Measurements from ENCODE around the gene RPS29. TPM values are rescaled to one million over a fixed set of nuclear protein-coding genes. Genes with fewer than 3 reads are reported as not detected.

The RPS29 gene
- total and polyA plus RNA-seq, 2 donors from 2014 or later: 1,054 to 2,862 TPM

DNA sequence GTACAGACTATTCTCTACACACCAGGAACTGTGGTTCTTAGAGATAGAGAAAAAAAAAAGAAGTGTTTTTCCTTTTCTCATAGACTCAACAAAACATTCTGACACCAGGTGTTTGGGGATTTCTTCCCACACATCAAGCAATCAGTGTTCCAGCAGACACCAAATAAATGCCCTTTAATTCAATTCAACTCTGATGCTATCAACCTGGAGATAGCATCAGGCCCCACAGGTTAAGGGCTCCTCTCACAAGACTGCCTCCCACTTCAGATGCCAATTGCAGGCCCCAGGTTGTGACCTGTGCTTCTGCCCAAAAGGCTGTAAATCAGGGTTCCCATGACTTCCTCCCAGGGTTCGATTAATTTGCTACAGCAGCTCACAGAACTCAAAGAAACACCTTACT is 36.7 kb downstream of the RPS29 start:
- no peaks in the 10 kb centered on the region for H3K27me3 ChIP-seq (ENCODE audit: control insufficient read depth, insufficient read depth, low read length)
- TF ChIP-seq, protein P1, sequence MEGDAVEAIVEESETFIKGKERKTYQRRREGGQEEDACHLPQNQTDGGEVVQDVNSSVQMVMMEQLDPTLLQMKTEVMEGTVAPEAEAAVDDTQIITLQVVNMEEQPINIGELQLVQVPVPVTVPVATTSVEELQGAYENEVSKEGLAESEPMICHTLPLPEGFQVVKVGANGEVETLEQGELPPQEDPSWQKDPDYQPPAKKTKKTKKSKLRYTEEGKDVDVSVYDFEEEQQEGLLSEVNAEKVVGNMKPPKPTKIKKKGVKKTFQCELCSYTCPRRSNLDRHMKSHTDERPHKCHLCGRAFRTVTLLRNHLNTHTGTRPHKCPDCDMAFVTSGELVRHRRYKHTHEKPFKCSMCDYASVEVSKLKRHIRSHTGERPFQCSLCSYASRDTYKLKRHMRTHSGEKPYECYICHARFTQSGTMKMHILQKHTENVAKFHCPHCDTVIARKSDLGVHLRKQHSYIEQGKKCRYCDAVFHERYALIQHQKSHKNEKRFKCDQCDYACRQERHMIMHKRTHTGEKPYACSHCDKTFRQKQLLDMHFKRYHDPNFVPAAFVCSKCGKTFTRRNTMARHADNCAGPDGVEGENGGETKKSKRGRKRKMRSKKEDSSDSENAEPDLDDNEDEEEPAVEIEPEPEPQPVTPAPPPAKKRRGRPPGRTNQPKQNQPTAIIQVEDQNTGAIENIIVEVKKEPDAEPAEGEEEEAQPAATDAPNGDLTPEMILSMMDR (IDR thresholded peaks at IDR 0.05; ENCODE audit: borderline replicate concordance, extremely low read depth, insufficient read depth): no peak
- FAIRE-seq: no peak

DNA sequence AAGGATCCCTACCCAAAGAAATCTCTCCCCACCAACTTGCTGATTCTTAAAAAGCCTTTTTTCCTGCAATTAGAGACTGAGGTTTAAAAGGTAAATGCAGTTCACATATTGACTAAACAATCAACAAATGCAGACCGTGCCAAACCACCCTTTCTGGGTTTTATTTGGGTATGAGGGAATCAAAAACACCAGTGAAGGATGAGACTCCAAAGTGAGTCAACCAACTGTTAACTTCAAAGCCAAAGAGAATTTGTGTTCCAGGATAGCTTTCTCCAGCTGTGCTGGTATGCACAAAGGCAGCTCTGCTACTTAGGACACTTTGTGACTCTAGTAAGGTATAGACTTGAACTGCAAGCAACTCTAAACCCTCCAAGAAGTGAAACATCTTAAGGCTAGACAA is 39.4 kb downstream of the RPS29 start:
- Histone ChIP-seq H3K4me3 (ENCODE audit: low read length in 3 of 3) (peak overlapping the region in 1 of 3 donors; percentile 8), H3K36me3 (ENCODE audit: control insufficient read depth in 2 of 3, insufficient read depth in 3 of 3, low read length in 3 of 3) (no peaks in the 10 kb centered on the region), H3K9me3 (ENCODE audit: control insufficient read depth in 2 of 3, insufficient read depth in 1 of 3, low read length in 3 of 3) (no peaks in the 10 kb centered on the region), H3K9ac (ENCODE audit: low read length in 3 of 3) (no peak overlapping the region), H3K4me1 (ENCODE audit: control insufficient read depth in 2 of 3, insufficient read depth in 2 of 3, low read depth in 1 of 3, low read length in 3 of 3) (peaks cover 0 to 16% (median 7%) of the 10 kb centered on the region in 3 donors), H3K27ac (ENCODE audit: low read depth in 2 of 2, low read length in 2 of 2) (no peak overlapping the region), H3K27me3 (ENCODE audit: control insufficient read depth, insufficient read depth, low read length) (no peaks in the 10 kb centered on the region)
- FAIRE-seq: no peak
- TF ChIP-seq, protein P1 (IDR thresholded peaks at IDR 0.05; ENCODE audit: borderline replicate concordance, extremely low read depth, insufficient read depth): no peak
- no peak for DNase-seq
- intact Hi-C loops (cut with DNase I): no loop called here

More for the DNA sequence above, 36.7 kb downstream of the RPS29 start:
- Histone ChIP-seq H3K36me3 (ENCODE audit: control insufficient read depth in 2 of 3, insufficient read depth in 3 of 3, low read length in 3 of 3) (no peaks in the 10 kb centered on the region), H3K4me3 (ENCODE audit: low read length in 3 of 3) (peak overlapping the region in 1 of 3 donors; percentile 26), H3K9ac (ENCODE audit: low read length in 3 of 3) (peak overlapping the region in 1 of 3 donors; percentile 4), H3K4me1 (ENCODE audit: control insufficient read depth in 2 of 3, insufficient read depth in 2 of 3, low read depth in 1 of 3, low read length in 3 of 3) (peaks cover 0 to 16% (median 8%) of the 10 kb centered on the region in 3 donors), H3K27ac (ENCODE audit: low read depth in 2 of 2, low read length in 2 of 2) (peak overlapping the region; percentile 25 to 49), H3K9me3 (ENCODE audit: control insufficient read depth in 2 of 3, insufficient read depth in 1 of 3, low read length in 3 of 3) (no peaks in the 10 kb centered on the region)
- intact Hi-C loops (cut with DNase I): no loop called here
- no peak for DNase-seq

DNA sequence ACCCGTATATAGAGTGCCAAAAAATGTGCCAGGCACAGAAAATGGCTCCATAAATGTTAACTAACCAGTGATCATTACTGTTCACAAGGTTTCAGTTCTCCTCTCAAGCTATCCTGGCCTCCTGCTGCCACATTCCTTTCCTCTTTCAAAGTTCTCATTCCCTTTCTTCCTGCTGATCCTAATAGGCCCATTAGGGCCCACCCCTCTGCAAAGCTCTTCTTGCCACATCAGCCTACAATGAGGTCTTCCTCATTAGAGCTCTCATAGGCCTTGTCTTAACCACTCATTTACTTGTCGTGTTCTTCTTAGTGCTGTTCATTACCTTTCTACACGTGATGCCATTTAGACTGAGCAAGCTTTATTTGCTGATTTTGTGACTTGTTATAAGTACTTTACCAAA is 40.5 kb downstream of the RPS29 start:
- H3K27me3 ChIP-seq (ENCODE audit: control insufficient read depth, insufficient read depth, low read length): no peaks in the 10 kb centered on the region
- FAIRE-seq: no peak

More for the DNA sequence above, 40.5 kb downstream of the RPS29 start:
- no peak for DNase-seq
- H3K4me1 ChIP-seq (ENCODE audit: control insufficient read depth in 2 of 3, insufficient read depth in 2 of 3, low read depth in 1 of 3, low read length in 3 of 3): peaks cover 0 to 11% (median 4%) of the 10 kb centered on the region in 3 donors
- no peak overlapping the region for H3K4me3 ChIP-seq (ENCODE audit: low read length in 3 of 3)
- intact Hi-C loops (cut with DNase I): no loop called here
- TF ChIP-seq, protein P1 (IDR thresholded peaks at IDR 0.05; ENCODE audit: borderline replicate concordance, extremely low read depth, insufficient read depth): no peak
- no peak overlapping the region for H3K27ac ChIP-seq (ENCODE audit: low read depth in 2 of 2, low read length in 2 of 2)
- no peaks in the 10 kb centered on the region for H3K36me3 ChIP-seq (ENCODE audit: control insufficient read depth in 2 of 3, insufficient read depth in 3 of 3, low read length in 3 of 3)
- no peaks in the 10 kb centered on the region for H3K9me3 ChIP-seq (ENCODE audit: control insufficient read depth in 2 of 3, insufficient read depth in 1 of 3, low read length in 3 of 3)
- H3K9ac ChIP-seq (ENCODE audit: low read length in 3 of 3): no peak overlapping the region
